Suprapubic skin (tissue), 3 donors: ENCODE measurements around the gene RBM33.

Experiments used
- CTCF ChIP-seq, 2 donors: fragments of 200-600 bp in 1 of 2; fragments of 450-650 bp in 1 of 2; sonication (generic) in 1 of 2; IDR thresholded peaks; one replicate each; pipeline ENCODE4 v1.5.1; 2016 to 2019; ENCODE audit warnings: antibody characterized with exemption in 2 of 2, mild to moderate bottlenecking in 1 of 2, moderate library complexity in 1 of 2
- POLR2A ChIP-seq, 2 donors: fragments of 450-650 bp; IDR thresholded peaks; one replicate each; pipeline ENCODE4 v1.6.1; 2017; ENCODE audit warnings: antibody characterized with exemption in 2 of 2, mild to moderate bottlenecking in 2 of 2, moderate library complexity in 2 of 2

- TF ChIP-seq CTCF (IDR thresholded peaks at IDR 0.05) (no peak), POLR2A (IDR thresholded peaks at IDR 0.05) (no peak)
Observed at GRCh38 chr7:155612658-155613057, 31.8 kb upstream of the RBM33 start.
